Left renal cortex interstitium (tissue), 4 donors: ENCODE data around the gene BICRA. TPM values are rescaled to one million over a fixed set of nuclear protein-coding genes. Genes with fewer than 3 reads are reported as not detected.
"Not testable (repeated sequence)": the region's sequence is repeated elsewhere in the genome, so short reads cannot be mapped to it uniquely, and the experiment has no call there.

Experiments used
- DNase-seq, 4 donors: peaks; one replicate each; pipeline ENCODE4 v3.0.0-alpha.2; 2013; ENCODE audit warnings: low read depth in 4 of 4, low spot score in 2 of 4, missing footprints in 1 of 4
- polyA plus RNA-seq, 4 donors: library from polyadenylated mRNA; unstranded; fragments of 120-200 nt; gene quantifications; one replicate each; pipeline ENCODE4 v1.2.1, GENCODE V29; 2013; ENCODE audit not compliant: insufficient read length in 4 of 4

BICRA gene
- polyA plus RNA-seq, 4 donors = 8.1 to 21.3 (median 14.9) TPM

DNA sequence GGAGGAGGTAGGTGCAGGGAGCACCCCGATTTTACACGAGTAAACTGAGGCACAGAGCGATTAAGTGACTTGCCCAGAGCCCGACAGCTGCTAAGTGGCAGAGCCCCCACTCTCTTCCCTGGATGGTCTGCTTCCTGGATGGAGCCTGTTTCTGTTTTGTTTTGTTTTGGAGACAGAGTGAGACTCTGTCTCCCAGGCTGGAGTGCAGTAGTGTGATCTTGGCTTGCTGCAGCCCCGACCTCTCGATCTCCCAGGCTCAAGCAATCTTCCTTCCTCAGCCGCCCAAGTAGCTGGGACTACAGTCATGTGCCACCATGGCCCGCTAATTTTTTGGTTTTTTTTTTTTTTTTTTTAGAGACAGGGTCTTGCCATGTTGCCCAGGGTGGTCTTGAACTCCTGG lies 17.3 kb downstream of the BICRA start:
- DNase-seq = no peak

- DNase-seq = no peak
These were observed 19.3 kb downstream of the BICRA start for GRCh38 chr19:47628078-47628771.

DNA sequence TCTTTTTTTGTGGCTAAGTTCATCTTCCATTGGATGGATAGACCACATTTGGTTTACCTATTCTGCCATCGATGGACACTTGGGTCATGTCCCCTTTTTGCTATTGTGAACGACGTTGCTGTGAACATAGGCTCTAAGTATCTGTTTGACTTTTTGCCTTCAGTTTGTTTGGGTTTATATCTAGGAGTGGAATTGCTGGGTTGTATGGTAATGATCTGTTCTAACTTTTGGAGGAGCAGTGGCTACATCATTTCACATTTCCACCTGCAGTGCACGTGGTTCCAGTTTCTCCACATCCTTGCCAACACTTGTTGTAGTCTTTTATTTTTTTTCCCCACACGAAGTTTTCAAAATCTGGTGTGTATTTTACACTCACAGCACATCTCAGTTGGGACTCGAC lies 21.7 kb downstream of the BICRA start:
- no peak for DNase-seq

DNA sequence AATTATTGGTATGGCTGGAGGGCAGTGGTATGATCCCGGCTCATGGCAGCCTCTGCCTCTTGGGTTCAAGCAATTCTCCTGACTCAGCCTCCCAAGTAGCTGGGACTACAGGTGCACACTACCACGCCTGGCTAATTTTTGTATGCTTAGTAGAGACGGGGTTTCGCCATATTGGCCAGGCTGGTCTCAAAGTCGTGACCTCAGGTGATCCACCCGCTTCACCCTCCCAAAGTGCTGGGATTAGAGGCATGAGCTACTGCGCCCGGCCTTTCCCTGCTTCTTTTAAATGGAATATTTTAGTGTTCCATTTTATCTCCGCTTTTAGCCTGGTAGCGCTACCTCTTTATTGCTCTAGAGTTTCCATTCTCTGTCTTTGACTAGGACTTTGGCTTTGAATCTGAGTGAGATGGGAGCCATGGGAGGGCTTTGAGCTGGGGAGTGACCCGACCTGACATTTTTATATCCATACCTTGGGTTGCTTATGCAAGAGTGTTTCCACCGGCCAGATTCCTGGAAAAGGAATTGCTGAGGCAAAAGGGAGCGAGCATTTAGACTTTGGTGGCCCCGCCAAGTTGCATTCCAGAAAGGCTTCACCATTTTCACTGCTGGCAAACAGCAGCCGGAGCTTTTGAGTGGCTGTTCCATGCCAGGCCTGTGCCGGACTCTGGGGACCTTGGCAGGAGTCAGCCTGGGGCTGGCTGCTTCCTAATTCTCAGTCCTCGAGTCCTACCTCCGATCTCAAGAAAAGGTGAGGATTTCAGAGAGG lies 22.9 kb downstream of the BICRA start:
- DNase-seq = no peak

DNA sequence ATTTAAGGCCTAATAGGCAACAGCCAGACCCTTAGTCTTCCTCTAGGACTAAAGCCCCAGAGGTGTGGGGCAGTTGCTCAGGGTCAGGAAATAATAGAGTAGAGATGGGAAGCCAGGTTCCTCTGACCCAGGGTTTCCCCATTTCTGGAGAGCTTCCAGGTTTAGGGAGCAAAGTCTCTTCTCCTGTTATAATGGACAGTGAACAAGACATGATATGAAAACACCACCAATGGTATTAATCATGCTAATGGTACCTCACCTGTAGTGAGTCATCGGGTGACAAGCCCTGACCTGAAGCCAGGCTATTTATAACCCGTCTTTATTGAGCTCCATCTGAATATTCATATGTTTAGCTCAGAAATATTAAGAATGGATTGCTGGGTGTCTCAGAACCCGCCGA lies 24.6 kb downstream of the BICRA start:
- DNase-seq = no peak

DNA sequence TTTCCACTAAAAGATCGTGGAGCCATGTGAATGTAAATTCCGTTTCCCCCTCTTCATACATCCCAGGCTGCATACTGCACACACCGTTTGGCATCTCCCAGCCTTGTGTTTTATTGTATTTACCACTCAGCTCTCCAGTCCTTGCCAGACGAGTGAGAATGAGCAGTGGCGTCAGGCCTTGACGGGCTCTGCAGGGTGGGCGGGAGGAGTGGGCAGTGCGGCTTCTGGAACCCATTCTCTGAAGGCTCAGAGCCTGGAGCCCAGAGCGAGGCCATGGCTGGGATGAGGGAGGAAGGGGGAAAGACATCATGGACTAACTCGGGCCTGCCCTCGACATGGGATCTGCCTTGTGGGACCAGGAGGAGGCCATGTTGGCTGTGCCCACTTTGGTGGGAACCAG lies 25.1 kb downstream of the BICRA start:
- DNase-seq = no peak

GRCh38 chr19:47635152-47635754 lies 26.3 kb downstream of the BICRA start:
- DNase-seq = not testable (repeated sequence)

DNA sequence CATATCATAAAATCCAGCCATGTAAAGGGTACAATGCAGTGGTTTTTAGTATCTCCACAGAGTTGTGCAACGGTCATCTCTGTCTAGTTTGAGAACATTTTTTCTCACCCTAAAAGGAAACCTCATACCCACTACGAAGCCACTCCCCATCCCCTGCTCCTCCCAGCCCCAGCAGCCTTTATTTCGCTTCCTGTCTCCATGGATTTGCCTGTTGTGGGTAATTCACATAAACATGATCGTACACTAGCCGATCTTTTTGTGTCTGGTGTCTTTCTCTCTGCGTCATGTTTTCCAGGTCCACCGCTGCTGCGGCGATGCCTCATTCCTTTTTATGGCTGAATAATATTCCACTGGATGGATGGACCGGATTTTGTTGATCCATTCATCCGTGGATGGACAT lies 28.6 kb downstream of the BICRA start:
- DNase-seq = no peak

DNA sequence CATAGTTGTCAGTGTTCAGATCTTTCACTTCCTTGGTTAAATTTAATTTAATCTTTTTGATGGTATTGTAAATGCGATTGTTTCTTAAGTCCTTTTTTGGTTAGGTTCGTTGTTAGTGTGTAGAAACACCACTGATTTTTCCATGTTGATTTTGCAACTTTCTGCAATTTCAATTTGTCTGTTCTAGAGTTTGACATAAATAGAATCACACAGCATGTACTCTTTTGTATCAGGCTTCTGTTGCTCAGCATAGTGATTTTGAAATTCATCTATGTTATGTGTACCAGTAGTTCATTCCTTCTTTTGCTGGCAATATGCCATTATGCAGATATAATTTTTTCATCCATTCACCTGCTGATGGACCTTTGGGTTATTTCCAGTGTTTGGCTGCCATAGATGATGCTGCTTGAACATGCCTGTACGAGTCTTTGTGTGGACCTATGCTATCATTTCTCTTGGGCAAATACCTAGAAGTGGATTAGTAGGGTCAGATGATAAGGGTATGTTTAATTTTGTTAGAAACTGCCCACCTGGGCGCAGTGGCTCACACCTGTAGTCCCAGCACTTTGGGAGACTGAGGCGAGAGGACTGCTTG lies 33.1 kb downstream of the BICRA start:
- no peak for DNase-seq

DNA sequence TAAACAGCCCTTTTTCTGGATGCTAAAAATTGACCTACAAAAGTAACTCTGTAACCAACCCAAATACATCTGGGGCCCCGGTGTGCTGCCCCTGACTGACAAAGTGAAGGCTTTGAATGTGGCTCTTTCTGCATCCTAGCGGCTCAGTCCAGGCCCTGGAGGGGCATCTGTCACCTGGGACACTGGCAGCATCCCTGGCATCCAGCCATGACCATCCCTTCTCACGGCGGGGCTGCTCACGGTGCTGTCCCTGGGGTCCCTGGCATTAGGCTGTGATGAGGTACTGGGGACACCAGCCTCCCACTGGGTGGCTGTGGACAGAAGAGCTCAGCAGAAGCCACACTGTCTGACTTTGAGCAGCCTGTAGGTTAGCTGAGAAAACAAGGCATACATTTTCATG lies 34.3 kb downstream of the BICRA start:
- no peak for DNase-seq

DNA sequence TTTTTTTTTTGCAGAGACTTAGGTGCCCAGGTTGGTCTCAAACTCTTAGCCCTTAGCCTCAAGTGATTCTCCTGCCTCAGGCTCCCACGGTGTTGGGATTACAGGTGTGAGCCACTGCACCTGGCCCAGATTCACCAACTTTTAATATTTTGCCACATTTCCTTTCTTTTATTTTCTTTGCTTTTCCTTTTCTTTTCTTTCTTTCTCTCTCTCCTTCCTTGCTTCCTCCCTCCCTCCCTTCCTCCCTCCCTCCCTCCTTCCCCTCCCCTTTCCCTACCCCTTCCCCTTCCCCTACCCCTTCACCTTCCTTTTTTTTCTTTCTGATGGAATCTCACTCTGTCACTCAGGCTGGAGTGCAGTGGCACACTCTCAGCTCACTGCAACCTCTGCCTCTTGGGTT lies 35.3 kb downstream of the BICRA start:
- DNase-seq = no peak

DNA sequence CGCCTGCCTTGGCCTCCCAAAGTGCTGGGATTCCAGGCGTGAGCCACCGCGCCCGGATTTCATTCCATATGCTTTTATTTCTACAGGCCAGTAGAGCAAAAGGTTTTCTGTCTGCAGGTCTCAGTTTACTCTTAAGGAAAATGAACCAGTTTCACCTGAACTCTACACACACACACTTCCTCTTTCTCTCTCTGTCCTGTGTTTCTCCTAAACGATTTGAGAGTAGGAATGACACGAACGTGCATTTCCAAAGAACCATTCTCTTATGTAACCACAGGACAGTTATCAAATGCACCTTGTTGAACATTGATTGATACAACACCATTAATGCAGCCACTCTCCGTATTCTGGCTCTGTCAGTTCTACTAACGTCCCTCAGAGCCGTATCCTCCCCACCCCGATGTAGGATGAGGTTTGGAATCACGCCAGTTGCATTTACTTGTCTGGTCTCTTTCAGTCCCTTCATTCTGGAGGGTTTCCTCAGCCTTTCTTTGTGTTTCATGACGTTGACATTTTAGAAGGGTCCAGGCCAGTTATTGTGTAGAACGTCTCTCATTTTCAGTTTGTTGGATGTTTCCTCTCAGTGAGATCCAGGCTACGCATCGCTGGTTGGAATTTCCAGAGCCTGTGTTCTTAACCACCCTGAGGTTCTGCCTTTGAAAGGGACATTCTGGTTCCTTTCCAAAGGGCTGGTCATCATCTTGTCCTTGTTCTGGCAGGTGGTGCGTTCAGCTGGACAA lies 36.0 kb downstream of the BICRA start:
- DNase-seq = no peak

DNA sequence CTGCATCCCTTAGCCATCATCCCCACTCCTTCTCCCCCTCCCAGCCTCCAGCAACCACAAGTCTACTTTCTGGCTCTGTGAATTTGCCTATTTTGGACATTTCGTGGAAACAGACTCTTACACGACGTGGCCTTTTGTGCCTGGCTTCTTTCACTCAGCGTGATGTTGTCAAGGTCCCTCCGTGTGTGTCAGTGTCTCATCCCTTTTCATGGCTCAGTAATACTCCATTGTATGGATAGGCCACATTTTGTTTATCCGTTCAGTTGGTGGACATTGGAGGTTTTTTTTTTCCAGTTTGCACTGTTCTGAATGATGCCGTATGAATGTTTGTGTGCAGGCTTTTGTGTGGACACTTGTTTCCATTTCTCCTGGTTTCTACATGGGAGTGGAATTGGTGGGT lies 38.0 kb downstream of the BICRA start:
- no peak for DNase-seq

DNA sequence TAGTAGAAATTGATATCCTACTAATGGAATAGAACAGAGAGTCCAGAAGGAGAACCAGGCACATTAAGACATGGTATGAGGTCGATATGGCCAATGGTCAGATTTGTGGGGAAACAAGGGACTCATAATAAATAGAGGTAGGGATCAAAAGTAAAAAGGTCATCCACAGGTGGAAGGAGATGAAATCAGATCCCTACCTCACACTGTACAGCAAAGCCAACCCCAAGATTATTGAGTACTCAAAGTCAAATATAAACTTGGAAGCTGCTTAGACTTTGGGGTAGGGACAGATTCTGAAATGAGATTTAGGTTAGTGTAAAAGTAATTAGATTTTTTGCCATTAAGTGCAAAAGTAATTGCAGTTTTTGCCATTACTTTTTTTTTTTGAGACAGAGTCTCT lies 40.7 kb downstream of the BICRA start:
- no peak for DNase-seq

- DNase-seq = no peak
These were observed 41.8 kb downstream of the BICRA start for GRCh38 chr19:47650700-47651099.

GRCh38 chr19:47651132-47651531 lies 42.2 kb downstream of the BICRA start:
- DNase-seq = no peak

GRCh38 chr19:47651691-47652090 lies 42.8 kb downstream of the BICRA start:
- no peak for DNase-seq

- DNase-seq = no peak
These were observed 43.4 kb downstream of the BICRA start for GRCh38 chr19:47652285-47652684.

GRCh38 chr19:47653856-47654255 lies 44.9 kb downstream of the BICRA start:
- no peak for DNase-seq

DNA sequence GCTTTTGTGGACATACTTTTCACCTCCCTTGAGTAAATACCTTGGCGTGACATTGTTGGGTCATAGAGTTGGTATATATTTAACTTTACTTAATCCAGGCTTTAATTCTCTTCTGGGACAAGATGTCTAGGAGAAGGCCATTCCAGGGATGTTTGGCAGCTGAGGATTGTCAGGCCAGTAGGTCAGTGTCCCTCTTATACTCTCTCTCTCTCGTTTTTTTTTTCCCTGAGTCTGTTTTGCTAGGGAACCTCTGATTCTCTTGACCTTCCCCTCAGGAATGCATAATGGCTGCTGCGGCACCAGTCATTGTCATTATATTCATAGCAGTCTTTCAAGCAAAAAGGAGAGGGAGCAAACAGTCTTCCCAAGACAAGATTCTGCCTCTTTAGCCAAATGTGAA lies 48.8 kb downstream of the BICRA start:
- DNase-seq = no peak
